SK-N-SH (cell line): Measurements from ENCODE around the gene WWTR1. TPM values are rescaled to one million over a fixed set of nuclear protein-coding genes. Genes with fewer than 3 reads are reported as not detected.

Experiments used
- CTCF ChIA-PET: fragments of 300-600, 350-600 bp; formaldehyde crosslinking; extraction: SDS; loops from one replicate; lab custom pipeline; 2021; lab: Yijun Ruan, JAX
- POLR2A ChIA-PET: fragments of 350-600 bp; sonication (Branson Sonifier 250); formaldehyde crosslinking; extraction: SDS; loops from one replicate; lab custom pipeline; 2020; ENCODE audit warnings: antibody characterized with exemption, inconsistent platforms; lab: Yijun Ruan, JAX
- DNase-seq: peaks from one replicate; pipeline ENCODE4 v3.0.0; 2012
- H2AFZ ChIP-seq: fragments of 200-600 bp; sonication (generic); 2 replicates; pipeline ENCODE4 v1.8.1; 2016; ENCODE audit warnings: antibody characterized with exemption, mild to moderate bottlenecking, low read depth
- H3F3A ChIP-seq: fragments of 200-600 bp; sonication (generic); replicated peaks from 2 replicates; pipeline ENCODE3; 2016; ENCODE audit warnings: antibody characterized with exemption, mild to moderate bottlenecking; ENCODE audit not compliant: insufficient read depth
- H3K27ac ChIP-seq, 2 experiments: fragments of 200-500 bp in 1 of 2; fragments of 200-600 bp in 1 of 2; sonication (Bioruptor generic) in 1 of 2; sonication (generic), shearing (Covaris generic) in 1 of 2; 2 replicates each; pipeline versions ENCODE4 v1.5.1 to v1.6.1; 2014 to 2016; ENCODE audit warnings: low read depth in 2 of 2, inconsistent platforms in 1 of 2, low read length in 1 of 2, mild to moderate bottlenecking in 1 of 2, mixed read lengths in 1 of 2
- H3K27me3 ChIP-seq: fragments of 200-600 bp; sonication (generic), shearing (Covaris generic); 2 replicates; pipeline ENCODE4 v1.6.1; 2016; ENCODE audit warnings: mixed run types; ENCODE audit not compliant: insufficient read depth
- H3K36me3 ChIP-seq, 2 experiments: fragments of 200-500 bp in 1 of 2; fragments of 200-600 bp in 1 of 2; sonication (Bioruptor generic) in 1 of 2; sonication (generic) in 1 of 2; replicated peaks in 1 of 2; 2 replicates each; pipeline versions ENCODE3 to v1.5.1; 2014 to 2016; ENCODE audit warnings: low read length in 1 of 2, mild to moderate bottlenecking in 1 of 2; ENCODE audit not compliant: insufficient read depth in 2 of 2, control insufficient read depth in 1 of 2
- H3K4me1 ChIP-seq, 2 experiments: fragments of 200-500 bp in 1 of 2; fragments of 200-600 bp in 1 of 2; sonication (Bioruptor generic) in 1 of 2; sonication (generic), shearing (Covaris generic) in 1 of 2; 2 replicates each; pipeline versions ENCODE4 v1.5.1 to v1.6.1; 2014 to 2016; ENCODE audit warnings: low read depth in 1 of 2, low read length in 1 of 2, mixed run types in 1 of 2; ENCODE audit not compliant: insufficient read depth in 2 of 2, control insufficient read depth in 1 of 2
- H3K4me2 ChIP-seq: fragments of 200-600 bp; sonication (generic), shearing (Covaris generic); 2 replicates; pipeline ENCODE4 v1.6.1; 2017; ENCODE audit warnings: mixed run types
- H3K4me3 ChIP-seq, 2 experiments: fragments of 200-500 bp in 1 of 2; fragments of 200-600 bp in 1 of 2; sonication (Bioruptor generic) in 1 of 2; sonication (generic), shearing (Covaris generic) in 1 of 2; 2 replicates each; pipeline versions ENCODE4 v1.5.1 to v1.8.1; 2014 to 2016; ENCODE audit warnings: low read depth in 2 of 2, inconsistent platforms in 1 of 2, low read length in 1 of 2, mild to moderate bottlenecking in 1 of 2, mixed read lengths in 1 of 2, moderate library complexity in 1 of 2
- H3K79me2 ChIP-seq: fragments of 200-600 bp; sonication (generic); 2 replicates; pipeline ENCODE4 v1.8.1; 2017; ENCODE audit warnings: mild to moderate bottlenecking; ENCODE audit not compliant: insufficient read depth
- H3K9ac ChIP-seq: fragments of 200-600 bp; sonication (generic); 2 replicates; pipeline ENCODE4 v1.6.1; 2017; ENCODE audit warnings: mixed run types
- H3K9me2 ChIP-seq: fragments of 200-600 bp; sonication (generic); 2 replicates; pipeline ENCODE4 v1.6.1; 2017; ENCODE audit warnings: mixed run types
- H3K9me3 ChIP-seq: fragments of 200-600 bp; sonication (generic); 2 replicates; pipeline ENCODE4 v1.6.1; 2017; ENCODE audit warnings: mixed run types, mild to moderate bottlenecking, moderate library complexity
- H4K20me1 ChIP-seq: fragments of 200-600 bp; sonication (generic); 2 replicates; pipeline ENCODE4 v1.6.1; 2017; ENCODE audit warnings: mild to moderate bottlenecking, mixed run types; ENCODE audit not compliant: insufficient read depth
- ELF1 ChIP-seq: IDR thresholded peaks from 2 replicates; pipeline ENCODE4 v1.4.0; 2012
- EP300 ChIP-seq, 2 experiments: IDR thresholded peaks; 2 replicates each; pipeline versions ENCODE4 v1.4.0 to v1.6.1; 2012; ENCODE audit warnings: borderline replicate concordance in 1 of 2, low read depth in 1 of 2, low read length in 1 of 2
- FOSL2 ChIP-seq: IDR thresholded peaks from 2 replicates; pipeline ENCODE4 v1.4.0; 2012; ENCODE audit warnings: low read depth, mild to moderate bottlenecking, moderate library complexity, borderline replicate concordance
- NRF1 ChIP-seq: IDR thresholded peaks from 2 replicates; pipeline ENCODE4 v1.6.1; 2012; ENCODE audit warnings: low read depth, mild to moderate bottlenecking, low read length
- POLR2AphosphoS5 ChIP-seq: IDR thresholded peaks from 2 replicates; pipeline ENCODE4 v1.6.1; 2012; ENCODE audit warnings: low read depth, low read length
- RCOR1 ChIP-seq: fragments of 150-350 bp; IDR thresholded peaks from 2 replicates; pipeline ENCODE4 v1.6.1; 2017; ENCODE audit warnings: antibody characterized with exemption, low read length
- RXRA ChIP-seq: IDR thresholded peaks from 2 replicates; pipeline ENCODE4 v1.4.0; 2012; ENCODE audit warnings: low read depth, mild to moderate bottlenecking, borderline replicate concordance
- SMC3 ChIP-seq: IDR thresholded peaks from 2 replicates; pipeline ENCODE4 v1.6.1; 2012; ENCODE audit warnings: low read depth, low read length, improper control_type of control experiment
- TAF1 ChIP-seq: IDR thresholded peaks from 2 replicates; pipeline ENCODE4 v1.6.1; 2012; ENCODE audit warnings: low read depth, mild to moderate bottlenecking, low read length, moderate library complexity, borderline replicate concordance
- TCF12 ChIP-seq: IDR thresholded peaks from 2 replicates; pipeline ENCODE4 v1.4.0; 2012
- YY1 ChIP-seq: IDR thresholded peaks from 2 replicates; pipeline ENCODE4 v1.4.0; 2012; ENCODE audit warnings: low read depth, mild to moderate bottlenecking
- WGBS: methylation state at CpG from one replicate; pipeline ENCODE4 v1.1.6; 2017; ENCODE audit warnings: low lambda C conversion rate; 5-methylcytosine and 5-hydroxymethylcytosine counted together
- polyA plus RNA-seq, 3 experiments: library from polyadenylated mRNA; depleted of rRNA; stranded (reverse); fragments of >200 nt; gene quantifications; 2 replicates each; pipeline ENCODE4 v1.2.3, GENCODE V29; 2012
- TF ChIP-seq, protein P1 (sequence below): IDR thresholded peaks from 2 replicates; pipeline ENCODE4 v1.4.0; 2012; ENCODE audit warnings: low read depth
- TF ChIP-seq, protein P2 (sequence below): IDR thresholded peaks from 2 replicates; pipeline ENCODE4 v1.4.0; 2012; ENCODE audit warnings: low read depth, borderline replicate concordance

The WWTR1 gene
- polyA plus RNA-seq, 1 of the 3 experiments (the other 2 are of a cell fraction), result 60.6 TPM

DNA sequence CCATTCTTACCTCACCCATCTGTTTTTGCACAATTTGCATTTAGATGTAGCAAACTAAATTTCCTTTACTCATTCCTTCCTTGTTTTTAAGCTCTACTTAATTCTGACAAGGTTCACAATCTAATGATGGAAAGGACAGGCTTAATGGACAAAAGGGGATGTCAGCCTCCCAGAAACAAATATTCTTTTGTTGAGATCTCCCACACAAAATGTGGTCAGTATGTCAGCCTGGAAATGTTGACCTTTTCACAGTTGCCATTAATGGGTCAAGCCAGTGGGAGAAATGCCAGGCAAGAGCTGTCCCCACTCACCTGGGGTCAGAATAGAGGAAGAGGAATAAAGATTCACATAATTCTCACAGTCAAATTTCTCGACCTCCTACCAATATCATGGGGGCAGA, 27.0 kb downstream of the WWTR1 start:
- Histone ChIP-seq H4K20me1 (peaks cover 11% of the 10 kb centered on the region; the same call in 1 of the 2 replicates), H3K27me3 (no peaks in the 10 kb centered on the region), H3K4me1 (peaks cover 0 to 7% of the 10 kb centered on the region in 2 experiments; a peak in 1 of 4 replicates), H3K9me3 (no peaks in the 10 kb centered on the region), H3K4me3 (no peak overlapping the region), H2AFZ (no peak overlapping the region), H3K9me2 (no peaks in the 10 kb centered on the region), H3K27ac (no peak overlapping the region), H3K4me2 (no peak overlapping the region), H3K36me3 (peaks cover 0 to 12% of the 10 kb centered on the region in 2 experiments), H3K9ac (no peak overlapping the region), H3F3A (peaks cover 8% of the 10 kb centered on the region), H3K79me2 (peaks cover 96% of the 10 kb centered on the region)
- 84% methylated on average over 1 of the region's 1 CpG for WGBS
- TF ChIP-seq SMC3, result no peak
- no peak for TF ChIP-seq FOSL2
- POLR2A ChIA-PET, result no interaction called here
- DNase-seq, result no peak
- CTCF ChIA-PET, result interaction anchor here (1.2 to 1.7 kb wide), 2 partner anchors 21 to 62 kb away, joined by 3 to 4 read pairs; no protein-coding TSS in a partner anchor

DNA sequence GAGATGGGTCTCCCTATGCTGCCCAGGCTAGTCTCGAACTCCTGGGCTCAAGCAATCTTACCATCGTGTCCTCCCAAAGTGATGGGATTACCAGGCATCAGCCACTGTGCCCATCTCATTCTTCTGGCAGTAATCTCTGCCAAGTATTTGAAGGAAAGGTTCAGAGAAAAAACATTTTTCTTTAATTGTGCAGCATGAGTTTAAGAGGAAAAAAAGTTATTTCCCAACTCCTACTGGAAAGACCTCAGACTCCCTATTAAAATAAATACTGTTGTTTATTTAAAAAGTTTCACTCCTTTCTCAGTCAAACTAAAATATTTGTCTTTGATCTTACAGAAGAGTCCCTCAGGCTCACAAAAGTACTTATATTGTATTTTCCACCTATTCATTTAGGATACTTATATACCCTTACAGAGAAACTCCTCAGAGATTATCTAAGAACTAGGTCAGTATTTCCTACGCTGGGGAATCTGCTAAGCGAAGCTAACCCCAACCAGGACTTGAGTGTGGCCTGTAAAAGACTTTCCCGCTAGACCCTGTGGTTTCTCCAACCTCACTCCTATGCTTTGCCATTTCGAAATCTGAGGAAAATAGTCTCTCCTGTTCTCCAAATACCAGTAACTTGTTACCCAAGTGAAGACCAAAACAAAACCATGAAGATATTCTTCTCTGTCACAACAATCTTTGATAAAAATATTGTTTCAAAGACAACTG, 28.7 kb downstream of the WWTR1 start:
- Histone ChIP-seq H3K27me3 (no peaks in the 10 kb centered on the region), H3K9me3 (no peaks in the 10 kb centered on the region), H3K27ac (peak overlapping the region in 1 of 2 experiments; percentile 33; a peak in 1 of 4 replicates), H3K79me2 (peaks cover 96% of the 10 kb centered on the region), H2AFZ (no peak overlapping the region), H3K4me2 (0 out of 2 replicates have a peak overlapping the region, but pooled peaks have one; percentile 3), H3K4me3 (no peak overlapping the region), H3K9ac (no peak overlapping the region), H3K9me2 (no peaks in the 10 kb centered on the region), H3K36me3 (peaks cover 0 to 9% of the 10 kb centered on the region in 2 experiments), H4K20me1 (peaks cover 8% of the 10 kb centered on the region; the same call in 1 of the 2 replicates), H3F3A (peaks cover 5% of the 10 kb centered on the region), H3K4me1 (peaks cover 0 to 12% of the 10 kb centered on the region in 2 experiments; a peak in 2 of 4 replicates)
- no peak for TF ChIP-seq ELF1
- TF ChIP-seq TCF12, result no peak
- TF ChIP-seq, protein P1, sequence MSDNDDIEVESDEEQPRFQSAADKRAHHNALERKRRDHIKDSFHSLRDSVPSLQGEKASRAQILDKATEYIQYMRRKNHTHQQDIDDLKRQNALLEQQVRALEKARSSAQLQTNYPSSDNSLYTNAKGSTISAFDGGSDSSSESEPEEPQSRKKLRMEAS, result no peak
- TF ChIP-seq POLR2AphosphoS5, result no peak
- TF ChIP-seq, protein P2, sequence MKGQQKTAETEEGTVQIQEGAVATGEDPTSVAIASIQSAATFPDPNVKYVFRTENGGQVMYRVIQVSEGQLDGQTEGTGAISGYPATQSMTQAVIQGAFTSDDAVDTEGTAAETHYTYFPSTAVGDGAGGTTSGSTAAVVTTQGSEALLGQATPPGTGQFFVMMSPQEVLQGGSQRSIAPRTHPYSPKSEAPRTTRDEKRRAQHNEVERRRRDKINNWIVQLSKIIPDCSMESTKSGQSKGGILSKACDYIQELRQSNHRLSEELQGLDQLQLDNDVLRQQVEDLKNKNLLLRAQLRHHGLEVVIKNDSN, result no peak
- TF ChIP-seq YY1, result no peak
- TF ChIP-seq NRF1, result no peak
- TF ChIP-seq EP300 (IDR thresholded peaks at IDR 0.05; ENCODE audit: borderline replicate concordance in 1 of 2, low read depth in 1 of 2, low read length in 1 of 2), result no peak
- TF ChIP-seq TAF1, result no peak
- TF ChIP-seq RCOR1, result no peak
- no peak for TF ChIP-seq RXRA
- DNase-seq, result no peak
- ChIA-PET POLR2A (no interaction called here), CTCF (interaction anchor here (0.6 kb wide), 1 partner anchor 11 kb away, joined by 3 read pairs; no protein-coding TSS in a partner anchor)
- 80% methylated on average over 6 of the region's 6 CpGs for WGBS
